Pulmonary artery endothelial cell (primary cell): ENCODE results near the gene PEX14. TPM values are rescaled to one million over a fixed set of nuclear protein-coding genes. Genes with fewer than 3 reads are reported as not detected.
"Not testable (repeated sequence)": the region's sequence is repeated elsewhere in the genome, so short reads cannot be mapped to it uniquely, and the experiment has no call there.

Source experiments
- DNase-seq: peaks from one replicate; pipeline ENCODE4 v3.0.0-alpha.2; 2011; ENCODE audit warnings: low read depth, low spot score
- total RNA-seq: library from RNA; depleted of rRNA; stranded (reverse); fragments of >200 nt; gene quantifications from 2 replicates; pipeline ENCODE4 v1.2.3, GENCODE V29; 2014

Gene PEX14
- total RNA-seq, 1 donor from 2014 or later: 13.3 TPM

DNA sequence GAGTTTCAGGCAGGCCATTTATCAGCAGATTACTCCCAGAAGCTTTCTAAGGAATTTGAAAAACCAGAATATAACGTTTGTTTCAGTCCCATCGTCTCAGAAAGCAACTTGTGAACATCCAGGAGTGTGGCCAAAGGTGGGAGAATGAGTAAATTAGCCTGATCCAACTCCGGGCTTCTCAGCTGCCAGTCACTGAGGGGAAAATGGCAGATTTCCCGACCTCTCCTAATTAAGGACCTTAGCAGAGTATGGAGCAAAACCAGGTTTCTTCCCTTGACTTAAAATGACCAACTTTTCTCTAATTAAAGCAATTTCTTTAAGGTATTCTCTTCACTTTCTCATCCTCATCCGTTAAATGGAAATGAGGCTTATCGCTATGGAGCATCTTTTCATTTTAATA is 23.9 kb upstream of the PEX14 start:
- DNase-seq: no peak

DNA sequence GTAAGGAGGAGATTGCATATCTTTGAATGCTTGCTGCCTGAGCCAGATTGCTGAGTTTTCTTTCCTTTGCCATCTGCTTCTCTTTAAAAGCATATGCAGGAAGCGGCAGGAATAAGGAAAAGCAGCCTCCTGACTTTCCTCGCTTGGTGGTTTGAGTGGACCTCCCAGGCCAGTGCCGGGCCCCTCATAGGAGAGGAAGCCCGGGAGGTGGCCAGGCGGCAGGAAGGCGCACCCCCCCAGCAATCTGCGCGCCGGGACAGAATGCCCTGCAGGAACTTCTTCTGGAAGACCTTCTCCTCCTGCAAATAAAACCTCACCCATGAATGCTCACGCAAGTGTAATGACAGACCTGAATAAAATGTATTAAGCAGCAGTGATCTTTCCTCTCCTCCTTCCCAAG is 23.5 kb upstream of the PEX14 start:
- DNase-seq: no peak

DNA sequence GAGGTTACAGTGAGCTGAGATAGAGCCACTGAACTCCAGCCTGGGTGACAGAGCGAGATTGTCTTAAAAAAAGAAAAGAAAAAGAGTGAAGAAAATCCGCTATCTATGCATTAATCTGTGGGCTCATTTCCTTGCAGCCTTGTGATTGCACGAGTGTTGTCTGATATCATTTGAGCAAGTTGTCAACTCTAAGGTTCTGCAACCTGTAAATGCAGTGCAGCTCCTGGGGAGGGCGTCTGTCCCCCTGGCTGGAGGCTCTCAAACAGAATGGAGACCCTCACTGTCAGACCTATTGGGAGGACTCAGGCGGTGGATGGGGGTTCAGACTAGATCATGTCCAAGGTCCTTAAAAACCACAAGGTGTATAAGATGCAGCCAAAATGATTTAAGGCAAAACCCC is 18.7 kb upstream of the PEX14 start:
- DNase-seq: no peak

DNA sequence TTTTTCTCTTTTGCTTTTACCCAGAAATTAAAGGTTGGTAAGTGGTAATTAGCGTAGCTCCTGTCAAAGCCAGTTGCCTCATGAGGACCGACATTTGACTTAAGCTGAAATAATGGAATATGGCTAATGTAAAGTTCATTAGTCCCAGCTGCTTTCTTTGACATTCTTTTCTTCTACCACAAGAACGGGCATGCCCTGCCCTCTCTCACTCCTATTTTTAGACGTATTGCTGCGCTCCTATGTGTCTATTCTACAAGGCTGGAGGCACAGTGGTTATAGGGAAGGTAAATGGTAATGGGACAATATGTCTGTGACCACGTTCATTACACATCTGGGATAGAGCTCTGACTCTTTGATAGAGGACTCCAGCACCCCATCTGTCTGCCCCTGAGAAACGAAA is 18.1 kb upstream of the PEX14 start:
- no peak for DNase-seq

DNA sequence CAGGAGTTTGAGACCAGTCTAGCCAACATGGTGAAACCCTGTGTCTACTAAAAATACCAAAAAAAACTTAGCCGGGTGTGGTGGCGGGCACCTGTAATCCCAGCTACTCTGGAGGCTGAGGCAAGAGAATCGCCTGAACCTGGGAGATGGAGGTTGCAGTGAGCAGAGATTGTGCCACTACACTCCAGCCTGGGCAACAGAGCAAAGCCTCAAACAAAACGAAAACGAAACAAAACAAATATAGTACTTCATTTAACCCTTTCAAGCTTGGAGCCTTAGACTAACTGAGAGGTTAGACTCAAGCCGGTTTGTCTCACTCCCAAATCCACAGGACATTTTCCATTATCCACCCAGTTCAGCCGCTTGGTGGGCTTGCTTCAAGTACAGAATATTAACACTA is 17.3 kb upstream of the PEX14 start:
- DNase-seq: not testable (repeated sequence)

DNA sequence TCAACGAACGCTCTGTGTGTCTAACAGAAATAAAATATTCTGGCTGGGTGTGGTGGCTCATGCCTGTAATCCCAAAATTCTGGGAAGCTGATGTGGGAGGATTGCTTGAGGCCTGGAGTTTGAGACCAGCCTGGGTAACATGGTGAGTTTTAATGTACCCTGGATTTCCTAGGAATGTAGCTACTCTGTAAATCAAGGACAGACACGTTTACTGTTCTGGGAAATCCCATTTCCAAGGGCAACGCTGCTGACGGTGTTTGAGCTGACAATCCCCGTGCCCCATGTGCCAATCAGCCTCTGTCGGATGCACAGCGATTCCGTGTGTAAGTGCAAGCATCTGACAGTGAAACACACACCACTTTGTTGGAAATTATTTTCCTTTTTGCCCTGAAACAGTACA is 16.9 kb upstream of the PEX14 start:
- DNase-seq: no peak

DNA sequence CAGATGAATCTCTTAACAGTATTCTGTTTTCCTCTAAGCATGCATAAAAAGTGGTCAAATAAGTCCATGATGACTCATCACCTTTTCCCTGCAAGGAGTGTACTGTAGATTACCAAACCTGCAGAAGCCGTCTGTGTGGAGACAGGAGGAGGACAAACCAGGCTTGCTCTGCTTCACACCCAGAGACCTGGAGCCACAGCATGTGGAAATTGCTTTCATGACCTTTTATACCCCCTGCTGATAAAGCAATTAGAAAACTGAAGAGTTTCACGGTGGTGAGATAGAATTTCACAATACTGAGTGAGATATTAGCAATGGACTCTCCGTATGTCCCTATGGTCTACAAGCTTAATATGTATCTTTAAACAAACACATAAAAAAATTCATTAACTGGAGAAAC is 15.6 kb upstream of the PEX14 start:
- no peak for DNase-seq

DNA sequence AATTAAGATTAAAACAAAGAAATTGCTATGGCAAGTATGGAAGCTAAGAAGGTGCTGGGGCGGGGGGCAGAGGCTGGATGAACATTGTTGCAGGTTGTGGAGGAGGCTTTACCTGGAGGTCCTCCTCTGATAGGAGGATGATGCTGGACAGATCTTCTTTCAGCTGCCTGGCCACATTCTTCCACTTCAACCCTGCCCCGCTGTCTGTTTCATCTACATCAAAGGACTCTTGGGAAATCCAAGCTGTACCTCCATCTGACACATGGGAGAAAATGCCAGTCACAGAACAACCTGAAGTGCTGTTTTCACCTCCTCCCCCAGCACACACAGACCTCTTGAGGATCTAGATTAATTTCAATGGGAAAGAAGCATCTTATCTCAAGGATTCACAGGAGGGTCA is 7.7 kb upstream of the PEX14 start:
- DNase-seq: no peak

DNA sequence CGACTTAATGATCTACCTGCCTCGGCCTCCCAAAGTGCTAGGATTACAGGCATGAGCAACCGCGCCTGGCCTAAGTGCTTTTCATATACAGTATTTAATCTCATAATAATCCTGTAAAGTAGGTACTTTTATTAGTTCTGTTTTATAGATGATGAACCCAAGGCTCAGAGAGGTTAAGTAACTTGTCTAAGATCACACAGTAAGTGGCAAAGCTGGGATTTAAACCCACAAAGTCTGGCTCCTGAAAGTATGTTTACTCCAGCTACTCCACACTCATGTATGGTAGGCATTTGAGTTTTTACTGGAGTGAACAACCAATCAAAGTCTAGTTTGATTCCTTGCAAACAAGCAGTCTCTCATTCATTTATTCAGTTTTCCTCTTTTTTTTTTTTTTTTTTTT is 4.7 kb upstream of the PEX14 start:
- DNase-seq: no peak

DNA sequence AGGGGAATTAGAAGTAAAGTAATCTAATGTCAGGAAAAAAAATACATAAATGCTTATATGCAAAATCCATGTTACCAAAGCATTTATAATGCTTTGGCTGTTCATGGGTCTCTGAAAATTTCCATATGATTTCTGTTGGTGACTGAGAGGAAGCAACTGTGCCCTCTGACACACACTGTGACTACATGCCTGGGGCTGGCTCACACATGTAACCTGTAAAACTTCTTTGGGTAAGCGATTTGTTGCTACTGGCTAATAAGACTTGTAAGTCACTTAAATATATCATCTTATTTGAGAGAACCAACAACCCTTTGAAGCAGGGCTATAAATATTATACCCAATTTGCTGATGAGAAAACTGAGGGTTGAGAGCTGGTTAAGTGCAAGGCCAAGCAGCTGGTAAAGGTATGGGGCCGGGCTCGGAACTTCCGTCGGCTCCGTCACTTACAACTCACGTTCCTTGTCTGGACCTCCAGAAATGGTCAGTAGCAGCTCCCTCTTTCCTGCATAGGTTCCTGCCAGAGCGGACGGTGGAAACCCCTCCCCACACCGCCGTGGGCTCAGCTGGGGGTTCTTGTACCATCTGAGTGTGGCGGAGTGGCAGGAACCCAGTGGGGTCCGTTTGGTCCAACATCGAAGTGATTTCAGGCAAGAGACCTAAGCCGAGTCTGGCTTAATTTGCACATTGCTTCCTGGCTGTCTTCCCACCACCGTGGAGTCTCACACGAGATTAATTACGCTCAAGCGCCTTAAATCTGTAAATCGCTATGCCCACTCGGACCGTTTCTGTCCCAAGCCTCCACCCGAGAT is 3.1 kb upstream of the PEX14 start:
- DNase-seq: no peak

DNA sequence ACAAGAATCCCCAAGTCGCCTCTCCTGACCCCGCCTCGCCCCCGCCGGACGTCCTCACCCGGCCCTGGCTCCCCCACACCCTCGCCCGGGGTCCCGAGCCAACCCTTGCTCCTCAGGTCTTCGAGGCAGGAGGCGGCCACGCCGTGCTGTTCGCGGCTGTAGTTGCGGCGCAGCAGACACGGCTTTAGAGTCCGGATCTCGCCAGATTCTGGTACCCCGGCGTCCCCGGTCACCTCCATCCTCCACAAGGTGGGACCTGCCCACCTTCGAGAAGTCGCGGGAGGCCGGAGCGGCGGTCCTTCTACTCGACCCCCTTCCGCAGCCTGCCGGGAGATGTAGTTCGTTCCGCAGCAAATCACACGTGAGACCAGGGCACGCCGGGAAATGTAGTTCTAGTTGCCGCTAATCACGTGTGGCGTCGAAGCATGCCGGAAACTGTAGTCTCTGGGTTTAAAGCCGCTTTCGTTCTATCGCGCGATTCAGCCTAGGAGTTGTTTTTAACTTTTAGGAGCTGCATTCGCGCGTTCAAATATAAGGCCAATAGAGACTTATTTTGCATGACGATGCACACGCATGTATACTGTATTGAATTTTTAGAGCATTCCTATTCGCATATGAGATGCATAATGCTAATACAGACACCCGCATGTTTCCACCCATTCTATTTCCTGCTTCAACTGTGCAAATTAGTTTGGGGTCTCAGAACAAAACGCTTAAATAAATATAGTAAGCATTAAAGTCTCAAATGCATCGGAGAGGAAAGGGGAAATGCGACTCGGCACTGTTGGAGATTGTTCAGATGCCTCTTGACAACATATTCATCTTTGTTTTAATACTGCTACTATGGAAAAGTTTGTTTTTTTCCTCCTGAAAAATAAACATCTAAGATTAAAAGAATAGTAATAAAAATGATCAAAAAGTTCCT is 2.3 kb upstream of the PEX14 start, which contains the start of gene DFFA:
TSS of gene DFFA (minus strand) at position 310 of the 925 bp plus-strand sequence. CDS start at position 239, 71 bp downstream.
- DNase-seq: peak; percentile 85

DNA sequence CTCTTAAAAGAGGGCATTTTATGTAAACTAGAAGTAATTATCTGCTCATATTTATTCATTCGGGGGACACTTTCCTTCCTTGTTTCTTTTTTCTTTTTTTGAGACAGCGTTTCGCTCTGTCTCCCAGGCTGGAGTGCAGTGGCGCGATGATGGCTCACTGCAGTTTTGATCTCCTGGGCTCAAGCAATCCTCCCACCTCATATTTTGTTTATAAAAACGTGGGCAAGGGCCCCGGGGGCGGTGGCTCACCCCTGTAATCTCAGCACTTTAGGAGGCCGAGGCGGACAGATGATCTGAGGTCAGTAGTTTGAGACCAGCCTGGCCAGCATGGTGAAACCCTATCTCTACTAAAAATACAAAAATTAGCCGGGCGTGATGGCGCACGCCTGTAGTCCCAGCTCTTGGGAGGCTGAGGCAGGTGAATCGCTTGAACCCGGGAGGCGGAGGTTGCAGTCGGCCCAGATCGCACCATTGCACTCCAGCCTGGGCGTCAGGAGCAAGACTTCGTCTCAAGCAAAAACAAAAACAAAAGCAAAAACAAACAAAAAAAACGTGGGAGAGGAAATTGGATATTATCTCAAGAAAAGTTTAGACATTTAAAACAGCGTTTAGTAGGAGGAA is 1.5 kb upstream of the PEX14 start:
- no peak for DNase-seq

DNA sequence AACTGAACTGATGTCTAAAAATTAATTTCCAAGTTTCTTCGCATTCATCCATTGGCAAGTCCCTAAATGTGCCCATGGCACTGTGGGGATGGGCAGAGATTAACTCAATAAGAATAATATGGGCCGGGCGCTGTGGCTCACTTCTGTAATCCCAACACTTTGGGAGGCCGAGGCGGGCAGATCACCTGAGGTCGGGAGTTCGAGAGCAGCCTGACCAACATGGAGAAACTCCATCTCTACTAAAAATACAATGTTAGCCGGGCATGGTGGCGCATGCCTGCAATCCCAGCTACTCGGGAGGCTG is 489 bp upstream of the PEX14 start:
- not testable (repeated sequence) for DNase-seq

DNA sequence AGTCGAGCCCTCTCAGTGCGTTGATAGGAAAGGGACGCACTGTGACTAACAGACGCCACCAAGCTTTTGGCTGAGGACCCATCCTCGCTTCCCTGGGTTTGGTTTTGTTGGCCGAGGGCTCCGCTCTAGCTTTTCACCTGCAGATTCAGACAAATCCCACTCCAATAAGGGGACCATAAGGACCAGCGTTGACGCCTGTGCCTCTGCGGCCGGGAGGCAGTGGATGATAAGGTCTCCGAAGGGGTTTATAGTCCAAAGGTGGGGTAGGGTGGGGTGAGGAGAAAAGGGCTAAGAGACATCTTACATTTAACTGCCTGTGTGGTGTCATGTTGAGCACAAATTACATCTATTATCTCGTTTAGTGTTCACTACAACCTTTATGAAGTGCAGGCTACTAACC is 760 bp downstream of the PEX14 start:
- no peak for DNase-seq

DNA sequence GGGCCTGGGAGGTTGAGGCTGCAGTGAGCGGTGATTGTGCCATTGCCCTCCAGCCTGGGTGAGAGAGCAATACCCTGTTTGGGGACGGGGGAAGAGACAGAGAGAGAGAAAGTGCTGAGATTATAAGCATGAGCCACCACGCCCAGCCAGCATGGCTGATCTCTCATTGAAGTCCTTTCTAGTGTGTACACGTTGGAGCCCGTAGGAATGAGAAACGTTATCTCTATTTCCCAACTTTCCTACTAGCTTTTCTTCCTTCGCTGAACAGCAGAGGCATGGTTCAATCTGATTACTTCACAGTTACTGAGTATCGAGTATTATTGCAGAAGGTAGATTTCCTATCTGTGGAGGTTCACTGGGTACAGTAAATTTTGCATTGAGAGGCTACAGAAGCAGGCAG is 4.5 kb downstream of the PEX14 start:
- no peak for DNase-seq

DNA sequence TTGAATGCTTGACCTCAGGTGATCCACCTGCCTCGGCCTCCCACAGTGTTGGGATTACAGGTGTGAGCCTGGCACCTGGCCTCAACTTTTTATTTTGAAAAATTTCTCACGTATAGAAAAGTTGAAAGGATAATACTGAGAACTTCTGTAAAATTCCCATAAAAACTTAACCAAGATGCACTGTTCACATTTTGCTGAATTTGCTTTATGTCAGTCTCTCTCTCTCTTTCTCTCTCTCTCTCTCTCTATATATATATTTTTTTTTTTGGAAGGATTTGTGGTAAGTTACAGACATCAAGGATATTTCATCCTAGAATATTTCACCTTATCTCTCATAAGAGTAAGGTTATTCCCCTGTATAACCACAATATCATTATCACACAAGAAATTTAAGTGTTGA is 5.9 kb downstream of the PEX14 start:
- no peak for DNase-seq

DNA sequence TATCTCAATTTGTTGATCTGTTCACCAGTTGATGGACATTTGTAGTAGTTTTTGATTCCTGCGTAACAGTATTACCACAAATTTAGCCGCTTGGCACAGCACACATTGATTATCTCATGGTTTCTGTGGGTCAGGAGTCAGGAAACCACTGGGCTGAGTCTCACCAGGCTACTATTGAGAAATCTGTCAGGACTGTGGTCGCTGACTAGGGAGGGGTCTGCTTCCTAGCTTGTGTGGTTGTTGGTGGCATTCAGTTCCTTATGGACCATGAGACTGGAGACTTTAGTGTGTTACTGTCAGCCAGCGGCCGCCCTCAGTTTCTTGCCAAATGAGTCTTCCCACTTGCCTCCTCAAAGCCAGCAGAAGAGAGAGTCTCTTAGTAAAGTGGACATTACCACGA is 9.8 kb downstream of the PEX14 start:
- DNase-seq: no peak

DNA sequence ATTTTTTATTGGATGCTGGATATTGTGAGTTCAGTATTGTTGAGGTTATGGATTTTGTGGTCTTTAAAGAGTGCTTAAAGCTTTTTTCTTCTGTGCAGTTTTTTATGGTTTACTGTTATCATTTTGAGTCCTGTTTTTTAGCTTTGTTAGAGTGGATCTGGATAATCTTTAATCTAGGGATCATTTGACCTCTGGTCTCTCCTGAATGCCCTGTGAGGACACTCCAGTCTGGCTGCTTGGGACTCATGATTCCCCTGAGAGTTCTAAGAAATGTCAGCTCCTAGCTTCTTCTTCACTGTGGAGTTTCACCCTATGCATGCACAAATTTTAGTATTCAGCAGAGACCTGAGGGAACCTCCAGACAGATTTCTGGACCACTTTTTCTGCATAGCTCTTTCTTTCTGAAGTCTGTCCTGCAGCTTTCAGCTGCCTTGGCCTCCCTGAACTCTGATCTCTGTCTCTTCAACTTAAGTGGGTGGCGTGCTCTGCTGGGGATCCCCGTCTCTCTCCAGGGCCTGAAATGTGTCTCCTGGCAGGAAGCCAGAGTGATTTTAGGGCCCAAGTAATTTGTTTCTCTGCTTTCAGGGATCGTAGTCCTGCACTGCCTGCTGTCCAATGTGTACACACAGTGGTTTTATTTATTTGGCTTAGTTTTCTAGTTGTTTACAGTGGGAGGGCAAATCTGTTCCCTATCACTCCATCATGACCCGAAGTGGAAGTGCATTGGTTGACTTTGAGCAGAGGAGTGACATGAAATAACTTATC is 14.7 kb downstream of the PEX14 start:
- no peak for DNase-seq

DNA sequence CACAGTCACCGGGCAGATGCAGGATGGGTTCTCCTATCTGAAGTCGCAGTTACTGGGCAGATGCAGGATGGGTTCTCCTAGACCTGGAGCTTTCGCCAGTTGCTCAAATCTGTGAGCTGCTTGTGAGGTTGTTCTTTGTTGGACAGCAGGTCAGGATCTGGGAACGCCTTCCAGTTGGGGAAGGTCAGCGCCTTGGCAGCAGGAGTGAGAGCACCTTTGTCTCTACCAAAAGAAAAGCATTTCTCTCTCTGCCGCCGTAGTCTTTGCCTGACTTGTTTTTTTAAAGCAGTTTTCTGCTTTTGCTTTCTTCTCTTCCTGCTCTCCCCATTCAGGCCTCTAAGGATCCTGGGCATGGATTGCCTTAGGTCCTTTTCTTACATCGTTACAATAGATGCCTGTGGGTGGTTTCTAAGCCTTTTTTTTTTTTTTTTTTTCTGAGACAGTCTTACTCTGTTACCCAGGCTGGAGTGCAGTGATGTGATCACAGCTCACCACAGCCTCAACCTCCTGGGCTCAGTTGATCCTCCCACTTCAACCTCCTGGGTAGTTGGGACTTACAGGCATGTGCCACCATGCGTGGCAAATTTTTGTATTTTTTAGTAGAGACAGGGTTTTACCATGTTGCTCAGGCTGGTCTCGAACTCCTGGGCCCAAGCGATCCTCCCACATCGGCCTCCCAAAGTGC is 15.7 kb downstream of the PEX14 start:
- no peak for DNase-seq

DNA sequence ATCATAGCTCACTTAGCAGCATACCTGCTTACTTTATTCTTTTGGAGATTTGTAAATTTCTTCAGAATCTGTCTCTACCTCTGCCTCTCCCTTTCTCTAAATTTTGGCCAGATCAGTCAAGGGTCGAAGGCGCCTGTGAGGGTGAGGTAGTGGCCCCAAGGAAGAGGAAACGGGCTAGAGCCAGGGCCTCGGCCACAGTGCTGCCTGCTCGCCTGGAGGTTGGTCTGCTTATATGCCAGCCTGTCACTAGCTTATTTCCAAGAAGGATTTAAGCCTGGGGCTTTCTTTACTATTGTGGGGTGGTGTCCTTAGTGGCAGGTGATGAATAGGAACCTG is 19.6 kb downstream of the PEX14 start:
- DNase-seq: no peak
